ENCODE data around the gene CDCA7L. TPM values are rescaled to one million over a fixed set of nuclear protein-coding genes. Genes with fewer than 3 reads are reported as not detected.

The CDCA7L gene
- total and polyA plus RNA-seq, 2 of the 13 experiments (the other 11 are each of a cell fraction or from before 2014, with no cell fraction given) = 2.7 to 4.2 TPM

DNA sequence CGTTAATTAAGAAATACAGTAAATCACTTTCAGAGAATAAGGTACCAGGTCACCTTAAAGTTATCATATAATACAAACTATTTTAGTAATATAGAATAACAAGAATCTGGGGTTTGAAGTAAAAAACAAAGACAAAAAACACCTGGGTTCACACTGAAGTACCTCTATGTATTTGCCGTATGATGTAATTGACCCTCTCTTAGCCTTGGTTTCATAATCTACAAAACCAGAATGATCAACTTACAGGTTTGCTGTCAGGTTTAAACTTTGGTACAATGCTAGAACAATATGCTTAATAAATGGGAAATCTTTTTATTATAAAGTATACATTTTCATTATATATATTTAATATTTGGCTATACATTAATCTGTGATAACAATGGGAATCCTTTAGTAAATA lies 58.3 kb downstream of the CDCA7L start:
- H3K36me3 ChIP-seq (replicated peaks in 1 of 2; ENCODE audit: control insufficient read depth in 1 of 2, insufficient read depth in 2 of 2, low read length in 2 of 2) = no peaks in the 10 kb centered on the region
- ATAC-seq (no peak), FAIRE-seq (no peak), DNase-seq (ENCODE audit: low spot score) (no peak)
- 31% methylated on average over 2 of the region's 2 CpGs for WGBS (ENCODE audit: low lambda C conversion rate)
- no peaks in the 10 kb centered on the region for H3K4me1 ChIP-seq (ENCODE audit: insufficient read depth, low read length)
- H3K27ac ChIP-seq (ENCODE audit: extremely low read length, insufficient read depth, low read length) = no peak overlapping the region
- BruUV-seq (replicated peaks) = no TSS peak
- no peaks in the 10 kb centered on the region for H3K9me3 ChIP-seq (ENCODE audit: low read length)
- ChIA-PET POLR2A (no interaction called here), CTCF (ENCODE audit: low intra/inter-chr PET ratio, low total read pairs) (no interaction called here)
- in situ Hi-C loops (cut with HindIII; ENCODE audit: extremely low pct_ligation_motif_present, low pct_unique_long_range_greater_than_20kb) = no loop called here
- no peak overlapping the region for H3K4me2 ChIP-seq (ENCODE audit: low read depth, low read length)
- no peaks in the 10 kb centered on the region for H3K27me3 ChIP-seq (ENCODE audit: control insufficient read depth in 1 of 2, insufficient read depth in 2 of 2, low read length in 2 of 2)
- H3K9ac ChIP-seq (ENCODE audit: insufficient read depth, low read depth, low read length) = no peak overlapping the region
- no peaks in the 10 kb centered on the region for H3K79me2 ChIP-seq (ENCODE audit: insufficient read depth, low read length)
- no peak overlapping the region for H2AFZ ChIP-seq (ENCODE audit: low read length)
- H3K4me3 ChIP-seq (replicated peaks in 1 of 3; ENCODE audit: insufficient read depth in 1 of 3, low read depth in 2 of 3, low read length in 3 of 3) = no peak overlapping the region
- no peaks in the 10 kb centered on the region for H4K20me1 ChIP-seq (ENCODE audit: insufficient read depth, low read length)
- intact Hi-C loops (cut with micrococcal nuclease; ENCODE audit: unreplicated experiment) = no loop called here
- TF ChIP-seq, protein P1, sequence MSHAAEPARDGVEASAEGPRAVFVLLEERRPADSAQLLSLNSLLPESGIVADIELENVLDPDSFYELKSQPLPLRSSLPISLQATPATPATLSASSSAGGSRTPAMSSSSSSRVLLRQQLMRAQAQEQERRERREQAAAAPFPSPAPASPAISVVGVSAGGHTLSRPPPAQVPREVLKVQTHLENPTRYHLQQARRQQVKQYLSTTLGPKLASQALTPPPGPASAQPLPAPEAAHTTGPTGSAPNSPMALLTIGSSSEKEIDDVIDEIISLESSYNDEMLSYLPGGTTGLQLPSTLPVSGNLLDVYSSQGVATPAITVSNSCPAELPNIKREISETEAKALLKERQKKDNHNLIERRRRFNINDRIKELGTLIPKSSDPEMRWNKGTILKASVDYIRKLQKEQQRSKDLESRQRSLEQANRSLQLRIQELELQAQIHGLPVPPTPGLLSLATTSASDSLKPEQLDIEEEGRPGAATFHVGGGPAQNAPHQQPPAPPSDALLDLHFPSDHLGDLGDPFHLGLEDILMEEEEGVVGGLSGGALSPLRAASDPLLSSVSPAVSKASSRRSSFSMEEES (CRISPR knock-in tag; IDR thresholded peaks at IDR 0.05) = no peak
- TF ChIP-seq CREM (IDR thresholded peaks at IDR 0.05) (no peak), CREM (CRISPR knock-in tag; IDR thresholded peaks at IDR 0.05) (no peak), TEAD3 (CRISPR knock-in tag; optimal IDR thresholded peaks at IDR 0.05; ENCODE audit: borderline replicate concordance) (no peak), MLLT10 (CRISPR knock-in tag; IDR thresholded peaks at IDR 0.05) (no peak), RNF2 (conservative IDR thresholded peaks at IDR 0.05; ENCODE audit: low read depth) (no peak), NKX3-1 (CRISPR knock-in tag; IDR thresholded peaks at IDR 0.05) (no peak), NR2F2 (IDR thresholded peaks at IDR 0.05; ENCODE audit: borderline replicate concordance, low read depth) (no peak)
- TF ChIP-seq, protein P2, sequence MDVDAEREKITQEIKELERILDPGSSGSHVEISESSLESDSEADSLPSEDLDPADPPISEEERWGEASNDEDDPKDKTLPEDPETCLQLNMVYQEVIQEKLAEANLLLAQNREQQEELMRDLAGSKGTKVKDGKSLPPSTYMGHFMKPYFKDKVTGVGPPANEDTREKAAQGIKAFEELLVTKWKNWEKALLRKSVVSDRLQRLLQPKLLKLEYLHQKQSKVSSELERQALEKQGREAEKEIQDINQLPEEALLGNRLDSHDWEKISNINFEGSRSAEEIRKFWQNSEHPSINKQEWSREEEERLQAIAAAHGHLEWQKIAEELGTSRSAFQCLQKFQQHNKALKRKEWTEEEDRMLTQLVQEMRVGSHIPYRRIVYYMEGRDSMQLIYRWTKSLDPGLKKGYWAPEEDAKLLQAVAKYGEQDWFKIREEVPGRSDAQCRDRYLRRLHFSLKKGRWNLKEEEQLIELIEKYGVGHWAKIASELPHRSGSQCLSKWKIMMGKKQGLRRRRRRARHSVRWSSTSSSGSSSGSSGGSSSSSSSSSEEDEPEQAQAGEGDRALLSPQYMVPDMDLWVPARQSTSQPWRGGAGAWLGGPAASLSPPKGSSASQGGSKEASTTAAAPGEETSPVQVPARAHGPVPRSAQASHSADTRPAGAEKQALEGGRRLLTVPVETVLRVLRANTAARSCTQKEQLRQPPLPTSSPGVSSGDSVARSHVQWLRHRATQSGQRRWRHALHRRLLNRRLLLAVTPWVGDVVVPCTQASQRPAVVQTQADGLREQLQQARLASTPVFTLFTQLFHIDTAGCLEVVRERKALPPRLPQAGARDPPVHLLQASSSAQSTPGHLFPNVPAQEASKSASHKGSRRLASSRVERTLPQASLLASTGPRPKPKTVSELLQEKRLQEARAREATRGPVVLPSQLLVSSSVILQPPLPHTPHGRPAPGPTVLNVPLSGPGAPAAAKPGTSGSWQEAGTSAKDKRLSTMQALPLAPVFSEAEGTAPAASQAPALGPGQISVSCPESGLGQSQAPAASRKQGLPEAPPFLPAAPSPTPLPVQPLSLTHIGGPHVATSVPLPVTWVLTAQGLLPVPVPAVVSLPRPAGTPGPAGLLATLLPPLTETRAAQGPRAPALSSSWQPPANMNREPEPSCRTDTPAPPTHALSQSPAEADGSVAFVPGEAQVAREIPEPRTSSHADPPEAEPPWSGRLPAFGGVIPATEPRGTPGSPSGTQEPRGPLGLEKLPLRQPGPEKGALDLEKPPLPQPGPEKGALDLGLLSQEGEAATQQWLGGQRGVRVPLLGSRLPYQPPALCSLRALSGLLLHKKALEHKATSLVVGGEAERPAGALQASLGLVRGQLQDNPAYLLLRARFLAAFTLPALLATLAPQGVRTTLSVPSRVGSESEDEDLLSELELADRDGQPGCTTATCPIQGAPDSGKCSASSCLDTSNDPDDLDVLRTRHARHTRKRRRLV (CRISPR knock-in tag; IDR thresholded peaks at IDR 0.05) = no peak
- TF ChIP-seq, protein P3, sequence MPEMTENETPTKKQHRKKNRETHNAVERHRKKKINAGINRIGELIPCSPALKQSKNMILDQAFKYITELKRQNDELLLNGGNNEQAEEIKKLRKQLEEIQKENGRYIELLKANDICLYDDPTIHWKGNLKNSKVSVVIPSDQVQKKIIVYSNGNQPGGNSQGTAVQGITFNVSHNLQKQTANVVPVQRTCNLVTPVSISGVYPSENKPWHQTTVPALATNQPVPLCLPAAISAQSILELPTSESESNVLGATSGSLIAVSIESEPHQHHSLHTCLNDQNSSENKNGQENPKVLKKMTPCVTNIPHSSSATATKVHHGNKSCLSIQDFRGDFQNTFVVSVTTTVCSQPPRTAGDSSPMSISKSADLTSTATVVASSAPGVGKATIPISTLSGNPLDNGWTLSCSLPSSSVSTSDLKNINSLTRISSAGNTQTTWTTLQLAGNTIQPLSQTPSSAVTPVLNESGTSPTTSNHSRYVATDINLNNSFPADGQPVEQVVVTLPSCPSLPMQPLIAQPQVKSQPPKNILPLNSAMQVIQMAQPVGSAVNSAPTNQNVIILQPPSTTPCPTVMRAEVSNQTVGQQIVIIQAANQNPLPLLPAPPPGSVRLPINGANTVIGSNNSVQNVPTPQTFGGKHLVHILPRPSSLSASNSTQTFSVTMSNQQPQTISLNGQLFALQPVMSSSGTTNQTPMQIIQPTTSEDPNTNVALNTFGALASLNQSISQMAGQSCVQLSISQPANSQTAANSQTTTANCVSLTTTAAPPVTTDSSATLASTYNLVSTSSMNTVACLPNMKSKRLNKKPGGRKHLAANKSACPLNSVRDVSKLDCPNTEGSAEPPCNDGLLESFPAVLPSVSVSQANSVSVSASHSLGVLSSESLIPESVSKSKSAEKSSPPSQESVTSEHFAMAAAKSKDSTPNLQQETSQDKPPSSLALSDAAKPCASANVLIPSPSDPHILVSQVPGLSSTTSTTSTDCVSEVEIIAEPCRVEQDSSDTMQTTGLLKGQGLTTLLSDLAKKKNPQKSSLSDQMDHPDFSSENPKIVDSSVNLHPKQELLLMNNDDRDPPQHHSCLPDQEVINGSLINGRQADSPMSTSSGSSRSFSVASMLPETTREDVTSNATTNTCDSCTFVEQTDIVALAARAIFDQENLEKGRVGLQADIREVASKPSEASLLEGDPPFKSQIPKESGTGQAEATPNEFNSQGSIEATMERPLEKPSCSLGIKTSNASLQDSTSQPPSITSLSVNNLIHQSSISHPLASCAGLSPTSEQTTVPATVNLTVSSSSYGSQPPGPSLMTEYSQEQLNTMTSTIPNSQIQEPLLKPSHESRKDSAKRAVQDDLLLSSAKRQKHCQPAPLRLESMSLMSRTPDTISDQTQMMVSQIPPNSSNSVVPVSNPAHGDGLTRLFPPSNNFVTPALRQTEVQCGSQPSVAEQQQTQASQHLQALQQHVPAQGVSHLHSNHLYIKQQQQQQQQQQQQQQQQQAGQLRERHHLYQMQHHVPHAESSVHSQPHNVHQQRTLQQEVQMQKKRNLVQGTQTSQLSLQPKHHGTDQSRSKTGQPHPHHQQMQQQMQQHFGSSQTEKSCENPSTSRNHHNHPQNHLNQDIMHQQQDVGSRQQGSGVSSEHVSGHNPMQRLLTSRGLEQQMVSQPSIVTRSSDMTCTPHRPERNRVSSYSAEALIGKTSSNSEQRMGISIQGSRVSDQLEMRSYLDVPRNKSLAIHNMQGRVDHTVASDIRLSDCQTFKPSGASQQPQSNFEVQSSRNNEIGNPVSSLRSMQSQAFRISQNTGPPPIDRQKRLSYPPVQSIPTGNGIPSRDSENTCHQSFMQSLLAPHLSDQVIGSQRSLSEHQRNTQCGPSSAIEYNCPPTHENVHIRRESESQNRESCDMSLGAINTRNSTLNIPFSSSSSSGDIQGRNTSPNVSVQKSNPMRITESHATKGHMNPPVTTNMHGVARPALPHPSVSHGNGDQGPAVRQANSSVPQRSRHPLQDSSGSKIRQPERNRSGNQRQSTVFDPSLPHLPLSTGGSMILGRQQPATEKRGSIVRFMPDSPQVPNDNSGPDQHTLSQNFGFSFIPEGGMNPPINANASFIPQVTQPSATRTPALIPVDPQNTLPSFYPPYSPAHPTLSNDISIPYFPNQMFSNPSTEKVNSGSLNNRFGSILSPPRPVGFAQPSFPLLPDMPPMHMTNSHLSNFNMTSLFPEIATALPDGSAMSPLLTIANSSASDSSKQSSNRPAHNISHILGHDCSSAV (CRISPR knock-in tag; IDR thresholded peaks at IDR 0.05; ENCODE audit: borderline replicate concordance) = no peak
